Large intestine (tissue), 3 donors: Measurements from ENCODE around the gene KIR2DL3. TPM values are rescaled to one million over a fixed set of nuclear protein-coding genes. Genes with fewer than 3 reads are reported as not detected.

Experiments used
- DNase-seq, 2 donors: peaks; one replicate each; pipeline versions ENCODE4 v3.0.0 to v3.0.0-alpha.2; 2013
- H3K27ac ChIP-seq: one replicate; pipeline ENCODE4 v1.5.1; 2013; ENCODE audit warnings: low read length
- H3K27me3 ChIP-seq: 2 replicates; pipeline ENCODE4 v1.6.1; 2013; ENCODE audit warnings: low read length; ENCODE audit not compliant: control insufficient read depth, insufficient read depth
- H3K36me3 ChIP-seq: 2 replicates; pipeline ENCODE4 v1.6.1; 2013; ENCODE audit warnings: low read length; ENCODE audit not compliant: control insufficient read depth, insufficient read depth
- H3K4me1 ChIP-seq: one replicate; pipeline ENCODE4 v1.6.1; 2013; ENCODE audit warnings: low read length; ENCODE audit not compliant: control insufficient read depth, insufficient read depth
- H3K4me3 ChIP-seq: one replicate; pipeline ENCODE4 v1.5.1; 2013; ENCODE audit warnings: low read length
- H3K9me3 ChIP-seq: one replicate; pipeline ENCODE4 v1.6.1; 2013; ENCODE audit warnings: mild to moderate bottlenecking, low read depth, low read length, moderate library complexity; ENCODE audit not compliant: control insufficient read depth
- WGBS: methylation state at CpG from one replicate; pipeline ENCODE4 v1.1.5; 2013; ENCODE audit warnings: low lambda C conversion rate; ENCODE audit not compliant: insufficient coverage; 5-methylcytosine and 5-hydroxymethylcytosine counted together
- polyA plus RNA-seq: library from polyadenylated mRNA; unstranded; fragments of 120-200 nt; gene quantifications from one replicate; pipeline ENCODE4 v1.2.1, GENCODE V29; 2013

Gene KIR2DL3
- polyA plus RNA-seq, 1 donor, result 0.27 TPM

DNA sequence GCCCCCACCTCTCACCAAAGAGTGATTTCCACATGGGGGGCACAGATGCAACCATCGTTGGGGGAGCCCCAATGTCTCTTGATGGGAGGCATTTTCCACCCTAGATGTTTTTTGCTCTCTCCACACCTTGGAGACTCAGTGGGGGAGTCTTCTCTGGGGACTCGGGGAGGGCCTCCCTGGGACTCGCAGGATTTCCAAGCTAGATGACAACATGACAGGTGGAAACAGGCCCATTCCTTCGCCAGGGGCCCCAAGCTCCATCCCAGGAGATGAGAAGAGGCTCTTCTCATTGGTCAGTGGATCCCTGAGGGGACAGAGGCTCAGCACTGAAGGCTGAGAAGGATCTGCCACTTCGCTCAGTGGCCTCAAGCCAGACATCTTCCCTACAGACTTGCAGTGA lies 52.4 kb downstream of the KIR2DL3 start:
- peaks cover 3% of the 10 kb centered on the region for H3K9me3 ChIP-seq
- no peaks in the 10 kb centered on the region for H3K27me3 ChIP-seq
- no peak overlapping the region for H3K4me3 ChIP-seq
- H3K36me3 ChIP-seq, result no peaks in the 10 kb centered on the region
- WGBS, result no CpG with 5 or more reads among the region's 5 CpGs
- no peaks in the 10 kb centered on the region for H3K4me1 ChIP-seq
- no peak overlapping the region for H3K27ac ChIP-seq
- DNase-seq, result no peak

DNA sequence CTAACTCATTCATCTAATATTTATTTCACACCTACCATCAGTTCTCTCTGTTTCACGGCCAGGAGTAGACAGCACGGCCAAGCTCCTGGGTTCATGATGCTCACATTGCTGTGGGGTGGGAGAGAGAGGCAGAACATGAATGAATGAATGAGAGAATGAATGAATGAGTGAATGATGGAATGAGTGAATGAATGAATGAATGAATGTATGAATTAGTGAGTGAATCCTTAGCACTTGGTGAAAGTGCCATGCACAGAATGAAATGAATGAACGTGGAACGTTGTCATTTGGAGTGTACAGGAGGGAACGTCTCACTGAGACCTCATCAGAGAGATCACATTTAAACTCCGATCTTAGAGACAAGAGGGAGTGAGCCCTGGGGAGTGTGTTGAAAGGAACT lies 53.2 kb downstream of the KIR2DL3 start:
- no peak overlapping the region for H3K27ac ChIP-seq
- WGBS, result 62% methylated on average over 3 of the region's 6 CpGs
- no peak overlapping the region for H3K4me3 ChIP-seq
- no peaks in the 10 kb centered on the region for H3K36me3 ChIP-seq
- no peaks in the 10 kb centered on the region for H3K4me1 ChIP-seq
- no peaks in the 10 kb centered on the region for H3K27me3 ChIP-seq
- no peaks in the 10 kb centered on the region for H3K9me3 ChIP-seq
- DNase-seq, result no peak

DNA sequence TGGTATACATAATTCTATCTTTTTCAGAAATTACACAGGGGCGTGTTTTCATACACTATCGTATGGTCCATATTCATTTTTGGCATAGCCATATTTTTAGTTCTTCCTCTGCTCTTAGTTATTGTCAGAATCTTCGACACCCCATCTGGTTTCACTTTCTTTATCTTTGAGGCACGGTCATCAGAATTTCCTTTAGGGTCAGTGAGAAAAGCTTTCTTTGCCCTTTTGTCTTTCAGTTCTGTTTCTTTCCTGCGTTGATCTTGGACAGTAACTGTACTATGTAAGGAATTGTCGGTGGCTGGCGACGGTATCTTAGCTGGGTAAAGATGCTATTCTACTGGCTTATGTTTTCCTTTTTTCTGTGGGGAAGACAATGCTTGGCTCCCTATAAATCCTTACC lies 54.5 kb downstream of the KIR2DL3 start:
- Histone ChIP-seq H3K4me1 (no peaks in the 10 kb centered on the region), H3K27ac (no peak overlapping the region), H3K4me3 (no peak overlapping the region), H3K27me3 (no peaks in the 10 kb centered on the region), H3K36me3 (no peaks in the 10 kb centered on the region), H3K9me3 (no peaks in the 10 kb centered on the region)
- no peak for DNase-seq
- 79% methylated on average over 6 of the region's 8 CpGs for WGBS

DNA sequence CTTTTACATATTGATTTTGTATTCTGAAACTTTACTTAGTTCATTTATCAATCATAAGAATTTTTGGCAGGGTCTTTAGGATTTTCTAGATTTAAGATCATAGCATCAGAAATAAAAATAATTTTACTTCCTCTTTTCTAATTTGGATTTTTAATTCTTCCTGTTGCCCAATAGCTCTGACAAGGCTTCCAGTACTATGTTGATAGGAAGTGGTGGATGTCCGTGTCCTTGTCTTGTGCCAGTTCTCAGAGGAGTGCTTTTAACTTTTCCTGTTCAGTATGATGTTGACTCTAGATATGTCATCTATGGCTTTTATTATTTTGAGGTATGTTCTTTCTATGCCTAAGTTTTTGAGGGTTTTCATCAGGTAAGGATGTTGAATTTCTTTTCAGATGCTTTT lies 57.4 kb downstream of the KIR2DL3 start:
- no peaks in the 10 kb centered on the region for H3K4me1 ChIP-seq
- H3K27me3 ChIP-seq, result no peaks in the 10 kb centered on the region
- no peaks in the 10 kb centered on the region for H3K9me3 ChIP-seq
- WGBS, result no CpG with 5 or more reads among the region's 1 CpG
- no peak for DNase-seq
- H3K4me3 ChIP-seq, result no peak overlapping the region
- no peak overlapping the region for H3K27ac ChIP-seq
- no peaks in the 10 kb centered on the region for H3K36me3 ChIP-seq

Other genes starting within 250 kb of the KIR2DL3 start
- 0.09 TPM for gene LAIR2, start 235.7 kb upstream of the KIR2DL3 start, polyA plus RNA-seq
- 0.24 TPM for gene LILRA2, start 164.7 kb upstream of the KIR2DL3 start, polyA plus RNA-seq
- gene LILRA1, start 144.9 kb upstream of the KIR2DL3 start, polyA plus RNA-seq, result 0.43 TPM
- 3.2 TPM for gene LILRB1, start 108.0 kb upstream of the KIR2DL3 start, polyA plus RNA-seq
- 2.2 TPM for gene LILRB4, start 75.5 kb upstream of the KIR2DL3 start, polyA plus RNA-seq
- not detected for gene KIR3DL3, start 14.1 kb upstream of the KIR2DL3 start, polyA plus RNA-seq
- gene KIR2DL1, start 31.3 kb downstream of the KIR2DL3 start, polyA plus RNA-seq, result 0.27 TPM
- 0.94 TPM for gene KIR2DL4, start 65.1 kb downstream of the KIR2DL3 start, polyA plus RNA-seq
- gene KIR3DL1, start 78.0 kb downstream of the KIR2DL3 start, polyA plus RNA-seq, result 0.15 TPM
- 0.30 TPM for gene KIR2DS4, start 94.2 kb downstream of the KIR2DL3 start, polyA plus RNA-seq
- not detected for gene KIR3DL2, start 111.9 kb downstream of the KIR2DL3 start, polyA plus RNA-seq
- gene FCAR, start 135.7 kb downstream of the KIR2DL3 start, polyA plus RNA-seq, result not detected
- gene NCR1, start 167.6 kb downstream of the KIR2DL3 start, polyA plus RNA-seq, result 1.1 TPM
- not detected for gene NLRP7, start 209.0 kb downstream of the KIR2DL3 start, polyA plus RNA-seq
- 12.6 TPM for gene NLRP2, start 227.9 kb downstream of the KIR2DL3 start, polyA plus RNA-seq